MCF 10A (cell line): ENCODE measurements around the gene PFKFB2. TPM values are rescaled to one million over a fixed set of nuclear protein-coding genes. Genes with fewer than 3 reads are reported as not detected.

Experiments
- BruUV-seq: library from RNA; stranded (reverse); fragments of 400-500 nt; replicated peaks from 2 replicates; lab custom pipeline; 2021; lab: Mats Ljungman, UMichigan
- CTCF ChIA-PET: fragments of 300-600 bp; sonication (Branson Sonifier 250); formaldehyde crosslinking; extraction: SDS; loops from one replicate; lab custom pipeline; 2021; ENCODE audit warnings: antibody characterized with exemption, inconsistent platforms; lab: Yijun Ruan, JAX
- POLR2A ChIA-PET: fragments of 300-600, 350-650 bp; sonication (Branson Sonifier 250); formaldehyde crosslinking; extraction: SDS; loops from one replicate; lab custom pipeline; 2020; ENCODE audit warnings: antibody characterized with exemption, inconsistent platforms; lab: Yijun Ruan, JAX
- DNase-seq: peaks from one replicate; pipeline ENCODE4 v3.0.0-alpha.2; 2018; ENCODE audit not compliant: unreplicated experiment
- H3K27ac Mint-ChIP-seq: one replicate; pipeline ENCODE4 v1.8.0; 2022; ENCODE audit warnings: mild to moderate bottlenecking, low read depth, mixed read lengths; ENCODE audit not compliant: unreplicated experiment
- H3K27me3 Mint-ChIP-seq: one replicate; pipeline ENCODE4 v1.8.0; 2022; ENCODE audit warnings: mixed read lengths; ENCODE audit not compliant: insufficient read depth, unreplicated experiment
- H3K36me3 Mint-ChIP-seq: one replicate; pipeline ENCODE4 v1.8.0; 2022; ENCODE audit warnings: mild to moderate bottlenecking, moderate library complexity, mixed read lengths; ENCODE audit not compliant: insufficient read depth, unreplicated experiment
- H3K4me1 Mint-ChIP-seq: one replicate; pipeline ENCODE4 v1.8.0; 2022; ENCODE audit warnings: mixed read lengths; ENCODE audit not compliant: insufficient read depth, unreplicated experiment
- H3K4me3 Mint-ChIP-seq: one replicate; pipeline ENCODE4 v1.8.0; 2022; ENCODE audit warnings: mild to moderate bottlenecking, moderate library complexity, mixed read lengths; ENCODE audit not compliant: unreplicated experiment
- H3K9me3 Mint-ChIP-seq: one replicate; pipeline ENCODE4 v1.8.0; 2022; ENCODE audit warnings: mixed read lengths; ENCODE audit not compliant: unreplicated experiment
- CTCF ChIP-seq: fragments of 200-600 bp; IDR thresholded peaks from one replicate; pipeline ENCODE4 v1.8.0; 2022; ENCODE audit warnings: antibody characterized with exemption, mild to moderate bottlenecking; ENCODE audit not compliant: unreplicated experiment
- intact Hi-C: fragments of 100-400 bp; cut with micrococcal nuclease; formaldehyde crosslinking; loops from 2 replicates; pipeline ENCODE4 v1.14.1; 2022
- total RNA-seq: library from RNA; stranded (reverse); gene quantifications from 2 replicates; pipeline ENCODE4 v1.2.3, GENCODE V29; 2022

The PFKFB2 gene
- total RNA-seq, 1 experiment from 2014 or later: 21.1 TPM

GRCh38 chr1:207093944-207094343, 40.9 kb downstream of the PFKFB2 start:
- no peak for TF ChIP-seq CTCF
- BruUV-seq: no TSS peak
- Mint-ChIP-seq H3K9me3 (no peaks in the 10 kb centered on the region), H3K4me1 (no peaks in the 10 kb centered on the region), H3K4me3 (no peak overlapping the region), H3K36me3 (peaks cover 5% of the 10 kb centered on the region), H3K27ac (no peak overlapping the region), H3K27me3 (no peaks in the 10 kb centered on the region)
- no peak for DNase-seq
- intact Hi-C loops: no loop called here
- CTCF ChIA-PET: interaction anchor here (0.5 to 4.0 kb wide), 9 partner anchors 8 to 471 kb away, joined by 3 to 32 read pairs (median 4); no protein-coding TSS in a partner anchor
- POLR2A ChIA-PET: interaction anchor here (0.6 to 1.5 kb wide), 5 partner anchors 14 to 428 kb away, joined by 3 to 5 read pairs (median 4); partner anchors contain the start of gene PFKFB2

- TF ChIP-seq CTCF: no peak
- DNase-seq: no peak
- no peaks in the 10 kb centered on the region for H3K4me1 Mint-ChIP-seq
- intact Hi-C loops: no loop called here
- H3K27ac Mint-ChIP-seq: no peak overlapping the region
- peaks cover 17% of the 10 kb centered on the region for H3K27me3 Mint-ChIP-seq
- ChIA-PET CTCF (interaction anchor here (0.6 to 2.1 kb wide), 3 partner anchors 13 to 401 kb away, joined by 3 to 8 read pairs (median 3); no protein-coding TSS in a partner anchor), POLR2A (interaction anchor here (0.6 to 1.1 kb wide), 3 partner anchors 33 to 292 kb away, joined by 3 read pairs; partner anchors contain the start of gene PFKFB2)
- H3K9me3 Mint-ChIP-seq: no peaks in the 10 kb centered on the region
- H3K36me3 Mint-ChIP-seq: peaks cover 5% of the 10 kb centered on the region
- no TSS peak for BruUV-seq
- H3K4me3 Mint-ChIP-seq: no peak overlapping the region
Measured at GRCh38 chr1:207097871-207098324, 44.8 kb downstream of the PFKFB2 start.

- no peaks in the 10 kb centered on the region for H3K36me3 Mint-ChIP-seq
- H3K9me3 Mint-ChIP-seq: no peaks in the 10 kb centered on the region
- POLR2A ChIA-PET: no interaction called here
- H3K4me1 Mint-ChIP-seq: no peaks in the 10 kb centered on the region
- H3K27ac Mint-ChIP-seq: no peak overlapping the region
- CTCF ChIA-PET: interaction anchor here (0.9 to 1.5 kb wide), 2 partner anchors 26 to 304 kb away, joined by 4 read pairs; no protein-coding TSS in a partner anchor
- no peak for DNase-seq
- BruUV-seq: no TSS peak
- peaks cover 27% of the 10 kb centered on the region for H3K27me3 Mint-ChIP-seq
- no peak overlapping the region for H3K4me3 Mint-ChIP-seq
- no peak for TF ChIP-seq CTCF
- intact Hi-C loops: no loop called here
Measured at GRCh38 chr1:207101720-207102119, 48.6 kb downstream of the PFKFB2 start.

GRCh38 chr1:207102146-207102545, 49.1 kb downstream of the PFKFB2 start:
- no peaks in the 10 kb centered on the region for H3K9me3 Mint-ChIP-seq
- intact Hi-C loops: no loop called here
- TF ChIP-seq CTCF: no peak
- no peak for DNase-seq
- peaks cover 31% of the 10 kb centered on the region for H3K27me3 Mint-ChIP-seq
- no peak overlapping the region for H3K27ac Mint-ChIP-seq
- no peaks in the 10 kb centered on the region for H3K4me1 Mint-ChIP-seq
- POLR2A ChIA-PET: no interaction called here
- H3K4me3 Mint-ChIP-seq: no peak overlapping the region
- H3K36me3 Mint-ChIP-seq: no peaks in the 10 kb centered on the region
- CTCF ChIA-PET: interaction anchor here (0.6 to 3.0 kb wide), 3 partner anchors 18 to 184 kb away, joined by 4 to 11 read pairs (median 4); no protein-coding TSS in a partner anchor
- BruUV-seq: no TSS peak
